HG02759 (cell line): ENCODE results near the gene ADAM12.

Experiments
- ATAC-seq: cut with Tn5 transposase; IDR thresholded peaks from one replicate; pipeline ENCODE4 v1.9.1; 2021; ENCODE audit warnings: mild to moderate bottlenecking, moderate library complexity; ENCODE audit not compliant: unreplicated experiment

ADAM12 gene

GRCh38 chr10:126124046-126124445 lies 264.2 kb downstream of the ADAM12 start:
- no peak for ATAC-seq

DNA sequence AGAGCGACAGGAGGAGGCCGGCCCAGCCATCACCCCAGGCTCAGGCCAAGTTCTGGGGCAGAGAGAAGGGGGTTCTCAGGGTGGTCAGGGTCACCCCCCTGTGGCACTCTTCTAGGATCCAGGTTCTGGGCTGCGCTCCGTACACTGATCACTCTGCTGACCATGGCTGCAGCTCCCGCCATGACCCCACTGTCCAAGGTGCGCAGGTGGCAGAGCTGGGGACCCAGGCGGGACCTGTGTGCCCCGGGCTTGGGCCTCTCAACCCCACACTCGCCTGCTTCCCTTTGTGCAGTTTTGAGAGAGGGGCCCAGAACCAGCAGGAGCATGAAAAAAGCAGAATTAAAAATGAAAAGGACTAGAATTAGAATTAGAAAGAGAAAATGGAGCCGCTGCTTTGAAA lies 264.8 kb downstream of the ADAM12 start:
- ATAC-seq: no peak

DNA sequence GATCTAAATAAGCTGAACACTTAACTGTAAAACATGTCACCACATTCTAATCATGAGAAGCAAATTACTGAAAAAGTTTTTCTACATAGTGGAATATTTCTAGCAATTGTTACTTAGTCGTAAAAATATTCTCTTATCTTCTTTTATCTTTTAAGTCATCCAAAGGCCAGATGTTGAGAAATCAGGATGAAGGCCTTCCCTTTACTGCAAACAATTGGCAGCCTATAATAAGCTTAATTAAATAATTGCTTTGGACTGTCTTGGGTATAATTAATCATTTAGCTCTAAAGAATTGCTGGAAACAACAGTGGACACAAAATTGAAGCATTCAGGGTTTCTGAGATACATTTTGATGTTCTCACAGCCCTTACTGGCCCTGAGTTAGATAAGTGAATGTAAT lies 265.4 kb downstream of the ADAM12 start:
- ATAC-seq: no peak

DNA sequence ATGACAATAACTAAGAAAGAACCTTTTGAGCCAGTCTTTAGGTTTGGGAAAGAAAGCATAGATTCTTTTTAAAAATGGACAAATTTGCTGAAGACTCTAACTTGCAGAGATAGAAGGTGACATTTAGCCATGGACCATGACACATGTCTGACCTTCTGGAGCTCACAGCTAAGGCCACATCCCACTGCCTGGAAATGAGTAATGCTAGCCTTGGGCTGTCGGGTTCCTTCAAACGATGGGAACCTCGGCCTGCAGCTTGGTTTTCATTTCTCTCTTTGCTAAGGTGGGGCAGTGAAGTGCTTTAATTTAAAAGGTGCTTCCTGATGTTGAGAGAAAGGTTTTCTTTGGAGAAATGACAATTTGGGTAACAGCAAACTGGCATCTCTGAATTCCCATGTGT lies 268.7 kb downstream of the ADAM12 start:
- no peak for ATAC-seq

DNA sequence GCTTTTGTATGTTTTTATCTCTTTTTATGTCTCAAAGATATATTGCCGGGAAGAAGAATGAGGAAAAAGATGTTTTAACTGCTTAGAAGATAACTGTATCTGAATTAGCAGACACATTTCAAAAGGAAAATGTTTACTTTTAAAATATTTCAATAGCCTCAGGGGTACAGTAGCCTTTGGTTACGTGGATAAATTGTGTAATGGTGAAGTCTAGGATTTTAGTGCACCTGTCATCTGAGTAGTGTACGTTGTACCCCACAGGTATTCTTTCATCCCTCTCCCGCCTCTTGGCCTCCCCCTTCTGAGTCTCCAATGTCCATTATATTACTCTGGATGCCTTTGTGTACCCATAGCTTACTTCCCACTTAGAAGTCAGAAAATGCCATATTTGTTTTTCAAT lies 269.8 kb downstream of the ADAM12 start:
- ATAC-seq: no peak

DNA sequence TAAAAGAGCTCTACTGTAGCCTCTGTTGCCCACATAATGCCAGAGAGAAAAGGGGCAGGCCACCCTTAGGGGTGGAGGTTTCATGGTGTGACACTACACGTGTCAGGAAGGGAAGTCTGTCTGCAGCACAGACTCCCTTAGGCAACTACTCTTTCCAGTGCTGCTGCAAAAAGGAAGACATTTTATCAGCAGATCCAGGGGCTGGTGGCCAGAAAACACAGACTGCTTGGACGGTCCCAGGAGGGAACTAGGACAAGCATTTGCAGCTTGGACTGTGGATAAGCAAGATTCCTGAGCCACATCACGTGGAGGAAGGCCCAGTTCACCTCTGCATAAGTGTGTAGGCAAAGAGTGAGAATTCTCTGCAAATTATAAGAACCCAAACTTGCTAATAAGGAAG lies 271.1 kb downstream of the ADAM12 start:
- ATAC-seq: no peak

- ATAC-seq: no peak
Measured at GRCh38 chr10:126115886-126116285, 272.4 kb downstream of the ADAM12 start.

GRCh38 chr10:126114884-126115555 lies 273.3 kb downstream of the ADAM12 start:
- ATAC-seq: no peak

DNA sequence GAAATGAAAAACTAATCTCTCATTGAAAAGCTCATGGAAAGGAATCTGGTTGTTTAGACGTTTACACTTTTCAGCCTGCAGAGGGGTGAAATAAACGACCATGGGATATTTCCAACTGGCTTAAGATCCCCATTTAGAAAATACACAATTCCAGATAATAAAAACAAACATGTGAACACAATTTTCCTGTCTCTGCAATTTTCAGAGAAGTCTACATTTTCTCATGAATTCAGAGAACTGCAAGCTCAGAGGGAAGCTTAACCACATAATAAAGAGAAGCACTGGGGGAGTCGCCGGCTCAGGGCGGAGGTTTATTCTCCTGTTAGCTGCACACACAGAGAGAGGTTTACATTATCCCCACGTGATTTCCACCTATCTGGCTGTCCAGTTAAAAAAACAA lies 276.8 kb downstream of the ADAM12 start:
- ATAC-seq: no peak

DNA sequence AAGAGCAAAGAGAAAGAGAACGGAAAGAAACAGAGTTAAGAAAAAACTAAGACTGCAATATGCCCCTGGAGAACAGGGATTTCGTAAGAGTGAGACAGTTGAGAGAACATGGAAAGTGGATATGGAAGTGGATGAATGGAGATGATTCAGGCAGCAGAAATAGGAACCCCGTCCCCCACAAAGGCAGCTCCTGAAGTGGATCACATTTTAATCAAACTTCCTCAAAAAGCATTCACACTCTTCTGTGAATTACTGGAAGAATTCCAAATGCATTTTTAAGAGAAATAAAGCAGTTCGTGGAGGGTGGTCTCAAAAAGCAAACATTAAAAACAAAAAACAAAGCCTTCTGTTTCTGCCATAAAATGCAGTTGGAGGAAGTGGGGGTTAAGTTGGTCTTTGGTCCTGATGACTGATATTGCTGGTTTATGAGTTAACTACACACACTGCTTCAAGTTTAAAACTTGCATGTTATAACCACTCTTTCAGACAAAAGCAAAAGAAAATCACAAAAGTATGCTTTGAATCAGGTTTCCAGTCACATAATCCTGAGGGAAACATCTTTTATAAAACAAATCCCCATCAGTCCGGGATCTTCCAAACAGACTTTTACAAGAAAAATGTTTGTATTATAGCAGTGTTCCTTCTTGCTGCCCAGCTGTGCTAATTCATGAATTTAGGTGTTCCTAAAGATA lies 277.6 kb downstream of the ADAM12 start:
- no peak for ATAC-seq

DNA sequence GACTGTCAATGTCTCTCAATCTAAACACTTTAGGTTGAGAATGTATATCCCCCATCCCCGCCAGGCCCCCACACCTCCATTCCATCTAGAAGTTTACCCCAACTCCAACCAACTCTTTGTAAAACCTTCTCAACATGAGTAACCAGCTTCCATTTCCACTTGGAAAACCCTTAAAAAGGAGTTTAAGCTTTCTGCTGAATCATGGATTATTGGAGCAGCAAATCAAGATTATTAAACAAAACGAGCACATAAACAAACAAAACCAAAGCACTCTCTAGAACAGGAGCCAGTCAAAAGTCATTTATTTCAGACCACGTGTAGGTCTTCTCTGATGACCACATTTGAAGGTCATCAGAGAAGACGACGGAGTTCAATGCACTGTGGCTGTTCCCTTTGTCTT lies 278.4 kb downstream of the ADAM12 start:
- ATAC-seq: no peak

GRCh38 chr10:126108693-126109092 lies 279.6 kb downstream of the ADAM12 start:
- ATAC-seq: no peak

GRCh38 chr10:126104767-126105166 lies 283.5 kb downstream of the ADAM12 start:
- no peak for ATAC-seq

DNA sequence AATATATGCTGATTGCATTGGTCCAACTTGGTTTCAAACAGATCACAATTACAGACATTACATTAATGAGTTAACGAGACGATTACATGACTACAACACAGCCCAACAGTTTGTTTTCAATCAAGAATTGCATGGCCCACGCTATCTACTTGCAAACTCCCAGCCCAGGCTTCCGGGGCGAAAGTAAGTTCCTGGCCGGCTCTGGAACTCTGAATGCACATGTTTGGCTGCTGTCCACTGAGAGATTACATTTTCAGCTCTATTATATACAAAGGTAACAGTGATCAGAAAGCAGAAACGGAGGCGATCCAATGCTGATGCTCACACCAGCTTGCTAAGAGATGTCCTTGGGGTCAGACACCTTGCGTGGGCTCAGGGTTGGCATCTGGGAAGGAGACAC lies 285.6 kb downstream of the ADAM12 start:
- no peak for ATAC-seq

- ATAC-seq: peak; percentile 91
Measured at GRCh38 chr10:126101736-126102135, 286.5 kb downstream of the ADAM12 start.

DNA sequence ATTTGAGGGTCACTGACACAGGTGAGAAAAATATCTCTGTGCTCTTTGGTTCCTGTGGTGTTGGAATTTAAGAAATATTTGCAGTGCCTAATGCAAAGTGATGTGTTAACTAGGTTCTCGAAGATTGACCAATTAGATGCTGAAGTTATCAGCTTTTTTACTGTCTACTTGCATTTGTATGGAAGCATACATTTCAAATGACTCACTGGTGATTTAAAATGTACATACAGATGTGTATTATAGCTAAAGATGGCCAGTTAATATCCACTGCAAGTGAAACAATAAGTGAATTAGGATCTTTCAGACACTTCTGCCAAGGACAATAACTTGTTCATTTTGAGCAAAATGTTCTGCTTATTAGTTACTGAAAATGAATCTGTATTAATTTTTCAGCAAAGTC lies 287.0 kb downstream of the ADAM12 start:
- ATAC-seq: peak; percentile 8

- no peak for ATAC-seq
Measured at GRCh38 chr10:126099366-126099765, 288.9 kb downstream of the ADAM12 start.

- ATAC-seq: no peak
Measured at GRCh38 chr10:126098226-126098581, 290.1 kb downstream of the ADAM12 start.

GRCh38 chr10:126097558-126098225 lies 290.6 kb downstream of the ADAM12 start:
- ATAC-seq: no peak

- ATAC-seq: no peak
Measured at GRCh38 chr10:126094537-126094936, 293.7 kb downstream of the ADAM12 start.

DNA sequence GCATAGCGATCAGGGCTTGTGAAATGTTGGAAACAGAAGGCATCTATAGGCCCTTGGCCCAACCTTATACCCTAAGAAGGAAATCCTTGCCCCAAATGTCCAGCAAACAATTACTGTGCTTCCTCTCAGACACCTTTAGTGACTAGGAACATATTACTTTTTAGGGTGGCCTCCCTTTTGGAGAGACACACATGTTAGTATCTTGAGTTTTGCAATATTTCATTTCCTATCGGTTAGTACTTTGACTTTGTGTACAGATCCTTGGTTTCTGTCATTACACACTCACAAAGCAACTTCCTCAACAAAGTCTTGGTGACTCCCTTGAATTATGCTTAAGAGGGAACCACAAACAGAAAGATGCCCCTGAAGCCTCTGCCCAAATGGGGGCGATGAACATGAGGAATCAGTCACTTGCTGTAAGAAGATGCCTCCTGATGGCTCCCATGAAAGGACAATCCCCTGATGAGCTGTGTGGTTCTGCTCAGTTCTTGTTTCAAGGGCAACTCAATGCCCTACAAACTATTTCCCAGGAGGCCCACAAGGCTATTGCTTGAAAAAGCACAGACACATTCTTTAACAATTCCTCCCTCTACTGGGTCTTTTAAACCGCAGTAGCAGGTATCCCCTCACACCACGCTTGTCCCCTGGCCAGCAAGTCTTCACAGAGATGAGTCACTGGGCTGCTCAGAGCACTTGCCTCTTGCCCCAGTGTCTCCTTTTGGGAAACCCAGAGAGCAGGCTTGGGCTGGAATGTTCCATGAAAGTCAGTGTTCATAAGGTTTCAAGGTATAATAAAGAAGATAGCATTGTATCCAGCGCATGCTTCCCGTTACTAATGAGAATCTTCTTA lies 295.7 kb downstream of the ADAM12 start:
- no peak for ATAC-seq
